Suprapubic skin (tissue), 4 donors: ENCODE results near the gene LCE6A. TPM values are rescaled to one million over a fixed set of nuclear protein-coding genes. Genes with fewer than 3 reads are reported as not detected.

ENCODE experiments used
- DNase-seq, 2 donors: peaks; one replicate each; pipeline ENCODE4 v3.0.0-alpha.2; 2019; ENCODE audit warnings: low spot score in 2 of 2
- H3K27ac ChIP-seq: fragments of 200-600 bp; sonication (generic); one replicate; pipeline ENCODE4 v1.5.1; 2019
- H3K27me3 ChIP-seq: fragments of 200-600 bp; sonication (generic); one replicate; pipeline ENCODE4 v1.5.1; 2019
- H3K36me3 ChIP-seq: fragments of 200-600 bp; sonication (generic); one replicate; pipeline ENCODE4 v1.5.1; 2019
- H3K4me1 ChIP-seq: fragments of 200-600 bp; sonication (generic); one replicate; pipeline ENCODE4 v1.5.1; 2019
- H3K4me3 ChIP-seq: fragments of 200-600 bp; sonication (generic); one replicate; pipeline ENCODE4 v1.5.1; 2019; ENCODE audit warnings: mild to moderate bottlenecking
- H3K9me3 ChIP-seq: fragments of 200-600 bp; sonication (generic); one replicate; pipeline ENCODE4 v1.5.1; 2019
- EP300 ChIP-seq: sonication (generic); formaldehyde crosslinking; IDR thresholded peaks from one replicate; pipeline ENCODE4 v1.6.1; 2017; ENCODE audit warnings: antibody characterized with exemption
- POLR2A ChIP-seq, 2 donors: fragments of 450-650 bp; IDR thresholded peaks; one replicate each; pipeline ENCODE4 v1.6.1; 2017; ENCODE audit warnings: antibody characterized with exemption in 2 of 2, mild to moderate bottlenecking in 2 of 2, moderate library complexity in 2 of 2
- POLR2AphosphoS5 ChIP-seq, 3 donors: sonication (generic); formaldehyde crosslinking; IDR thresholded peaks; one replicate each; pipeline ENCODE4 v1.6.1; 2017; ENCODE audit warnings: antibody characterized with exemption in 3 of 3
- WGBS: methylation state at CpG from one replicate; pipeline ENCODE4 v1.1.5; 2018; 5-methylcytosine and 5-hydroxymethylcytosine counted together
- total RNA-seq, 4 donors: library from RNA; depleted of rRNA; stranded (reverse); fragments of >200 nt; gene quantifications; one replicate each; pipeline ENCODE4 v1.1.0, GENCODE V29; 2016
- TF ChIP-seq, protein P1 (sequence below), 2 donors: fragments of 200-600 bp in 1 of 2; fragments of 450-650 bp in 1 of 2; sonication (generic) in 1 of 2; IDR thresholded peaks; one replicate each; pipeline ENCODE4 v1.5.1; 2016 to 2019; ENCODE audit warnings: antibody characterized with exemption in 2 of 2, mild to moderate bottlenecking in 1 of 2, moderate library complexity in 1 of 2

LCE6A gene
- total RNA-seq, 4 donors from 2014 or later: 3.0 to 95.6 (median 55.0) TPM

DNA sequence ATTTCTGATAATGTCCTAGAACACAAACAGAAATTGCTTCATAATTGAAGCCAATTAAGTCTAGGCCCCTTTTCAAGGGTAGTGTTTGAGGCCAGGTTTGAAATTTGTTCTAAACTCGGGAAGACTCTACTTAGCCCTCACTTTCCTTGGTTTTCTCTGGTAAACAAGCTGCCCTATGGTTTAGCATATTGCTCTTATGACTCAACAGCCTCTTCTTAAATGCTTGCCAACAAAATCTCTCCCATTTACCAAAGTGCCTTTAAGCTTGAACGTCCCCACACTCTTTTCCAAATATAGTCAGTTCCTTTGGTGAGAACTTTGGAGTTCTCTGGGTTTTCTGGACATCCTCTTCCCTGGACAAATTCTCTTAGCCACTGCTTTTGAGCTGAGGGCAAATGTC lies 5.8 kb upstream of the LCE6A start:
- Histone ChIP-seq H3K36me3 (no peaks in the 10 kb centered on the region), H3K4me1 (no peaks in the 10 kb centered on the region), H3K4me3 (no peak overlapping the region), H3K27ac (no peak overlapping the region), H3K9me3 (no peaks in the 10 kb centered on the region), H3K27me3 (no peaks in the 10 kb centered on the region)
- 43% methylated on average over 2 of the region's 2 CpGs for WGBS
- no peak for TF ChIP-seq POLR2AphosphoS5 (IDR thresholded peaks at IDR 0.05)
- no peak for TF ChIP-seq EP300
- TF ChIP-seq POLR2A (IDR thresholded peaks at IDR 0.05): no peak
- TF ChIP-seq, protein P1, sequence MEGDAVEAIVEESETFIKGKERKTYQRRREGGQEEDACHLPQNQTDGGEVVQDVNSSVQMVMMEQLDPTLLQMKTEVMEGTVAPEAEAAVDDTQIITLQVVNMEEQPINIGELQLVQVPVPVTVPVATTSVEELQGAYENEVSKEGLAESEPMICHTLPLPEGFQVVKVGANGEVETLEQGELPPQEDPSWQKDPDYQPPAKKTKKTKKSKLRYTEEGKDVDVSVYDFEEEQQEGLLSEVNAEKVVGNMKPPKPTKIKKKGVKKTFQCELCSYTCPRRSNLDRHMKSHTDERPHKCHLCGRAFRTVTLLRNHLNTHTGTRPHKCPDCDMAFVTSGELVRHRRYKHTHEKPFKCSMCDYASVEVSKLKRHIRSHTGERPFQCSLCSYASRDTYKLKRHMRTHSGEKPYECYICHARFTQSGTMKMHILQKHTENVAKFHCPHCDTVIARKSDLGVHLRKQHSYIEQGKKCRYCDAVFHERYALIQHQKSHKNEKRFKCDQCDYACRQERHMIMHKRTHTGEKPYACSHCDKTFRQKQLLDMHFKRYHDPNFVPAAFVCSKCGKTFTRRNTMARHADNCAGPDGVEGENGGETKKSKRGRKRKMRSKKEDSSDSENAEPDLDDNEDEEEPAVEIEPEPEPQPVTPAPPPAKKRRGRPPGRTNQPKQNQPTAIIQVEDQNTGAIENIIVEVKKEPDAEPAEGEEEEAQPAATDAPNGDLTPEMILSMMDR (IDR thresholded peaks at IDR 0.05): no peak
- no peak for DNase-seq

DNA sequence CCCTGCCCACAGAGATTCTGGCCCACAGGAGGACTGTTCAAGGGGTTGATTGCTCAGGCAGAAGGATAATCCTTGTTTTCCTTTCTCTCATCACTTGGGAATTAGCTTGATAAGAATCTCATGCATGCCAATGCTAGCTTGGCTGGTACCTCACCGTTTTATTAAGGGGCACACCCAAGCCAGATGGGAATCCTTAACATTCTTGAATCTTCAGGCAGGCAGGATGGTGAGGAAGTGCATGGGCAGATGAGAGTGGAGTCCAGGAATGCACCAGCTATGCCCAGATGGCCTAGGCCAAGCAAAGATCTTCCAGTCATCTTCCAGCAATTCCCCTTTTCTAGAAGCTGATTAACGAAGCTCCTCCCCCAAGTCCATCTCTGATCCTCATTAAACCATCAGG lies 13.0 kb downstream of the LCE6A start:
- Histone ChIP-seq H3K4me1 (peaks cover 6% of the 10 kb centered on the region), H3K4me3 (no peak overlapping the region), H3K9me3 (no peaks in the 10 kb centered on the region), H3K36me3 (no peaks in the 10 kb centered on the region), H3K27me3 (no peaks in the 10 kb centered on the region), H3K27ac (no peak overlapping the region)
- no peak for DNase-seq
- TF ChIP-seq, protein P1 (IDR thresholded peaks at IDR 0.05): no peak
- TF ChIP-seq POLR2AphosphoS5 (IDR thresholded peaks at IDR 0.05): no peak
- TF ChIP-seq POLR2A (IDR thresholded peaks at IDR 0.05): no peak
- TF ChIP-seq EP300: no peak
- 32% methylated on average over 2 of the region's 2 CpGs for WGBS

GRCh38 chr1:152858062-152858461 lies 15.4 kb downstream of the LCE6A start:
- no peak for DNase-seq
- H3K4me3 ChIP-seq: no peak overlapping the region
- no peak for TF ChIP-seq POLR2AphosphoS5 (IDR thresholded peaks at IDR 0.05)
- TF ChIP-seq EP300: no peak
- TF ChIP-seq, protein P1 (IDR thresholded peaks at IDR 0.05): no peak
- no peak for TF ChIP-seq POLR2A (IDR thresholded peaks at IDR 0.05)
- peaks cover 6% of the 10 kb centered on the region for H3K4me1 ChIP-seq
- no peaks in the 10 kb centered on the region for H3K27me3 ChIP-seq
- no peaks in the 10 kb centered on the region for H3K9me3 ChIP-seq
- no peaks in the 10 kb centered on the region for H3K36me3 ChIP-seq
- 45% methylated on average over 1 of the region's 1 CpG for WGBS
- no peak overlapping the region for H3K27ac ChIP-seq

DNA sequence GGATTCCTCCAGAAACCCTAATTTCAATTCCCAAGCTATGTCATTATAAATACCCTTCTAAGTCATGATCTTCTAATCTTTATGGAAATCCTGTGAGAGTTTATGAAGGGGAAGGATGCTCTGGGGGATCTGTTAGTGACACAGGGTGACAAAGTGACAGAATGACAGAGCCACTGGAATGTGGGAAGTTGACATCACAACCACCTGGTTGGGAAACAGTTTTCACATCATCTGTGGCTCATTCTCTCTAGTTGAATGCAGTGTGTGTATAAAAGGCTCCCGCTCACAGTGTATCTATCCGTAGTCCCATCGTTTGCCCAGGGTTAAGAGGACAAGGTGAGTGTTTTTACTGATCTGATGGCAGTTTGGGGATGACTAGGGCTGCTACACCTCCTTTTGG lies 17.0 kb downstream of the LCE6A start, which contains the start of gene LCE7A:
LCE7A (plus strand) TSS at position 301 of the 400 bp plus-strand sequence. CDS start 702 bp downstream, outside the sequence.
- H3K36me3 ChIP-seq: no peaks in the 10 kb centered on the region
- no peak within 1 kb of the TSS for H3K4me3 ChIP-seq
- no peak within 1 kb of the TSS for H3K27ac ChIP-seq
- H3K27me3 ChIP-seq: no peaks in the 10 kb centered on the region
- 98% methylated on average over 3 of the region's 3 CpGs for WGBS
- no peak for TF ChIP-seq POLR2A (IDR thresholded peaks at IDR 0.05)
- no peak for TF ChIP-seq POLR2AphosphoS5 (IDR thresholded peaks at IDR 0.05)
- no peak for TF ChIP-seq EP300
- TF ChIP-seq, protein P1 (IDR thresholded peaks at IDR 0.05): no peak
- H3K9me3 ChIP-seq: no peaks in the 10 kb centered on the region
- DNase-seq: no peak
- H3K4me1 ChIP-seq: peaks cover 6% of the 10 kb centered on the region

- Histone ChIP-seq H3K27ac (no peak overlapping the region), H3K27me3 (no peaks in the 10 kb centered on the region), H3K4me3 (no peak overlapping the region), H3K4me1 (peaks cover 6% of the 10 kb centered on the region), H3K9me3 (no peaks in the 10 kb centered on the region), H3K36me3 (no peaks in the 10 kb centered on the region)
- no peak for DNase-seq
- no peak for TF ChIP-seq POLR2AphosphoS5 (IDR thresholded peaks at IDR 0.05)
- TF ChIP-seq POLR2A (IDR thresholded peaks at IDR 0.05): no peak
- WGBS: 80% methylated on average over 3 of the region's 3 CpGs
These were observed 17.5 kb downstream of the LCE6A start for GRCh38 chr1:152860129-152860528.

- Histone ChIP-seq H3K27ac (no peak overlapping the region), H3K9me3 (no peaks in the 10 kb centered on the region), H3K36me3 (no peaks in the 10 kb centered on the region), H3K4me3 (no peak overlapping the region), H3K27me3 (no peaks in the 10 kb centered on the region), H3K4me1 (peaks cover 6% of the 10 kb centered on the region)
- 89% methylated on average over 4 of the region's 4 CpGs for WGBS
- no peak for DNase-seq
- no peak for TF ChIP-seq EP300
- TF ChIP-seq POLR2AphosphoS5 (IDR thresholded peaks at IDR 0.05): no peak
- TF ChIP-seq POLR2A (IDR thresholded peaks at IDR 0.05): no peak
These were observed 18.7 kb downstream of the LCE6A start for GRCh38 chr1:152861374-152861773.
